ENCODE measurements around the gene CHCHD6.

Gene CHCHD6

GRCh38 chr3:126742057-126742456, 38.0 kb downstream of the CHCHD6 start:
- DNase-seq (ENCODE audit: low read depth in 3 of 3, low spot score in 1 of 3) = no peak

GRCh38 chr3:126743350-126743749, 39.3 kb downstream of the CHCHD6 start:
- no peak for DNase-seq (ENCODE audit: low read depth in 3 of 3, low spot score in 1 of 3)

- no peak for DNase-seq (ENCODE audit: low read depth in 3 of 3, low spot score in 1 of 3)
These were observed 39.7 kb downstream of the CHCHD6 start for GRCh38 chr3:126743781-126744180.

- no peak for DNase-seq (ENCODE audit: low read depth in 3 of 3, low spot score in 1 of 3)
These were observed 41.8 kb downstream of the CHCHD6 start for GRCh38 chr3:126745760-126746394.

- DNase-seq (ENCODE audit: low read depth in 3 of 3, low spot score in 1 of 3) = no peak
These were observed 42.5 kb downstream of the CHCHD6 start for GRCh38 chr3:126746395-126747177.

GRCh38 chr3:126747768-126748167, 43.7 kb downstream of the CHCHD6 start:
- no peak for DNase-seq (ENCODE audit: low read depth in 3 of 3, low spot score in 1 of 3)

GRCh38 chr3:126748701-126749546, 44.9 kb downstream of the CHCHD6 start:
- DNase-seq (ENCODE audit: low read depth in 3 of 3, low spot score in 1 of 3) = no peak

GRCh38 chr3:126749547-126749875, 45.5 kb downstream of the CHCHD6 start:
- no peak for DNase-seq (ENCODE audit: low read depth in 3 of 3, low spot score in 1 of 3)

GRCh38 chr3:126749931-126750755, 46.1 kb downstream of the CHCHD6 start:
- DNase-seq (ENCODE audit: low read depth in 3 of 3, low spot score in 1 of 3) = no peak

- DNase-seq (ENCODE audit: low read depth in 3 of 3, low spot score in 1 of 3) = no peak
These were observed 46.7 kb downstream of the CHCHD6 start for GRCh38 chr3:126750756-126751121.

GRCh38 chr3:126751611-126752302, 47.7 kb downstream of the CHCHD6 start:
- DNase-seq (ENCODE audit: low read depth in 3 of 3, low spot score in 1 of 3) = no peak

- DNase-seq (ENCODE audit: low read depth in 3 of 3, low spot score in 1 of 3) = peak in 2 of 3 donors; percentile 5 to 12
These were observed 48.5 kb downstream of the CHCHD6 start for GRCh38 chr3:126752303-126753190.

- no peak for DNase-seq (ENCODE audit: low read depth in 3 of 3, low spot score in 1 of 3)
These were observed 49.4 kb downstream of the CHCHD6 start for GRCh38 chr3:126753191-126754160.

- no peak for DNase-seq (ENCODE audit: low read depth in 3 of 3, low spot score in 1 of 3)
These were observed 51.8 kb downstream of the CHCHD6 start for GRCh38 chr3:126755866-126756265.

- no peak for DNase-seq (ENCODE audit: low read depth in 3 of 3, low spot score in 1 of 3)
These were observed 54.0 kb downstream of the CHCHD6 start for GRCh38 chr3:126758026-126758425.

GRCh38 chr3:126758882-126759281, 54.8 kb downstream of the CHCHD6 start:
- DNase-seq (ENCODE audit: low read depth in 3 of 3, low spot score in 1 of 3) = no peak

- no peak for DNase-seq (ENCODE audit: low read depth in 3 of 3, low spot score in 1 of 3)
These were observed 56.5 kb downstream of the CHCHD6 start for GRCh38 chr3:126760541-126760940.

GRCh38 chr3:126763035-126763434, 59.0 kb downstream of the CHCHD6 start:
- no peak for DNase-seq (ENCODE audit: low read depth in 3 of 3, low spot score in 1 of 3)

Measured in stimulated activated CD4-positive, alpha-beta T cell treated with anti-CD3 and anti-CD28 coated beads, TNF-alpha, amount 100 ng/mL, for 1 hour (primary cell).